KMS-11 (cell line): ENCODE data around the gene MYO18B.

Source experiments
- H2AFZ ChIP-seq: fragments of 200-600 bp; sonication (generic); 2 replicates; pipeline ENCODE4 v1.6.1; 2016; ENCODE audit warnings: antibody characterized with exemption, mixed run types, low read depth
- H3K27ac ChIP-seq: fragments of 200-600 bp; sonication (generic); 2 replicates; pipeline ENCODE4 v1.6.1; 2016; ENCODE audit warnings: mild to moderate bottlenecking, mixed run types
- H3K27me3 ChIP-seq: fragments of 200-600 bp; sonication (generic); 2 replicates; pipeline ENCODE4 v1.6.1; 2017; ENCODE audit warnings: mild to moderate bottlenecking, low read depth, mixed run types, moderate library complexity; ENCODE audit not compliant: insufficient read depth
- H3K36me3 ChIP-seq: fragments of 200-600 bp; sonication (generic); 2 replicates; pipeline ENCODE4 v1.6.1; 2017; ENCODE audit warnings: mild to moderate bottlenecking, mixed run types; ENCODE audit not compliant: insufficient read depth
- H3K4me1 ChIP-seq: fragments of 200-600 bp; sonication (generic); 2 replicates; pipeline ENCODE4 v1.6.1; 2016; ENCODE audit warnings: mild to moderate bottlenecking, low read depth, mixed run types; ENCODE audit not compliant: poor library complexity, severe bottlenecking
- H3K4me2 ChIP-seq: fragments of 200-600 bp; sonication (generic); 2 replicates; pipeline ENCODE4 v1.7.0; 2016; ENCODE audit warnings: mild to moderate bottlenecking, mixed run types
- H3K4me3 ChIP-seq: fragments of 200-600 bp; sonication (generic); IDR thresholded peaks from 2 replicates; pipeline ENCODE4 v1.6.1; 2017; ENCODE audit warnings: low read depth, low read length, mixed read lengths; ENCODE audit not compliant: insufficient read depth
- H3K79me2 ChIP-seq: fragments of 200-600 bp; sonication (generic); 2 replicates; pipeline ENCODE4 v1.6.1; 2016; ENCODE audit warnings: low read depth, mixed run types; ENCODE audit not compliant: insufficient read depth
- H3K9ac ChIP-seq: fragments of 200-600 bp; sonication (generic); 2 replicates; pipeline ENCODE4 v1.6.1; 2016; ENCODE audit warnings: mild to moderate bottlenecking, mixed run types
- H4K20me1 ChIP-seq: fragments of 200-600 bp; sonication (generic); 2 replicates; pipeline ENCODE4 v1.6.1; 2016; ENCODE audit warnings: mild to moderate bottlenecking, mixed run types; ENCODE audit not compliant: insufficient read depth
- TF ChIP-seq, protein P1 (sequence below): fragments of 200-600 bp; sonication (generic); conservative IDR thresholded peaks from 2 replicates; pipeline ENCODE4 v1.6.1; 2017; ENCODE audit warnings: low read depth, mild to moderate bottlenecking, antibody characterized with exemption, low read length, moderate library complexity, mixed read lengths

MYO18B gene

GRCh38 chr22:25750569-25751173 lies 8.7 kb downstream of the MYO18B start:
- H3K9ac ChIP-seq: no peak overlapping the region
- H4K20me1 ChIP-seq: no peaks in the 10 kb centered on the region
- no peak overlapping the region for H3K4me2 ChIP-seq
- no peaks in the 10 kb centered on the region for H3K27me3 ChIP-seq
- H3K79me2 ChIP-seq: no peaks in the 10 kb centered on the region
- no peaks in the 10 kb centered on the region for H3K36me3 ChIP-seq
- TF ChIP-seq, protein P1, sequence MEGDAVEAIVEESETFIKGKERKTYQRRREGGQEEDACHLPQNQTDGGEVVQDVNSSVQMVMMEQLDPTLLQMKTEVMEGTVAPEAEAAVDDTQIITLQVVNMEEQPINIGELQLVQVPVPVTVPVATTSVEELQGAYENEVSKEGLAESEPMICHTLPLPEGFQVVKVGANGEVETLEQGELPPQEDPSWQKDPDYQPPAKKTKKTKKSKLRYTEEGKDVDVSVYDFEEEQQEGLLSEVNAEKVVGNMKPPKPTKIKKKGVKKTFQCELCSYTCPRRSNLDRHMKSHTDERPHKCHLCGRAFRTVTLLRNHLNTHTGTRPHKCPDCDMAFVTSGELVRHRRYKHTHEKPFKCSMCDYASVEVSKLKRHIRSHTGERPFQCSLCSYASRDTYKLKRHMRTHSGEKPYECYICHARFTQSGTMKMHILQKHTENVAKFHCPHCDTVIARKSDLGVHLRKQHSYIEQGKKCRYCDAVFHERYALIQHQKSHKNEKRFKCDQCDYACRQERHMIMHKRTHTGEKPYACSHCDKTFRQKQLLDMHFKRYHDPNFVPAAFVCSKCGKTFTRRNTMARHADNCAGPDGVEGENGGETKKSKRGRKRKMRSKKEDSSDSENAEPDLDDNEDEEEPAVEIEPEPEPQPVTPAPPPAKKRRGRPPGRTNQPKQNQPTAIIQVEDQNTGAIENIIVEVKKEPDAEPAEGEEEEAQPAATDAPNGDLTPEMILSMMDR: no peak
- H3K4me1 ChIP-seq: no peaks in the 10 kb centered on the region
- H3K27ac ChIP-seq: no peak overlapping the region
- H3K4me3 ChIP-seq: no peak overlapping the region
- H2AFZ ChIP-seq: no peak overlapping the region

DNA sequence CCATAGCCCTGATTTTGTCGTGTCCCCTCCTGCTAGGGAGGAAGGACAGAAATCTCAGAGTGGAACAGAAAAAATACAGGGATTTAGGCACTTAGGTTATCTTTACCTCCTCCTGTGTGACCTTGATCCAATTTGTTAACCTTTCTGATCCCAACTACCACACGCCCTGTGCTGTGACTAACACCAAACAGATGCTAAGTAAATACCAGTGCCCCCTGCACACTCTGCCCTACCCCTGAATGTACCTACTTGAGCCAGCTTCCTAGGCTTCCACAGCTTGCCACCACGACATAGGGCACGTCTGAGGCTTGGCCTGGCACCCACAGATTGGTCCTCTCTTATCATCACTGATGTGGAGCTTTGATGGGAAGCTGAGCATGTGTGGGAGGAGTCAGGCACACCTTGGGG lies 9.2 kb downstream of the MYO18B start:
- H3K9ac ChIP-seq: no peak overlapping the region
- H4K20me1 ChIP-seq: no peaks in the 10 kb centered on the region
- H3K79me2 ChIP-seq: no peaks in the 10 kb centered on the region
- H3K36me3 ChIP-seq: no peaks in the 10 kb centered on the region
- H3K4me1 ChIP-seq: no peaks in the 10 kb centered on the region
- no peak overlapping the region for H3K4me2 ChIP-seq
- no peak overlapping the region for H3K4me3 ChIP-seq
- no peaks in the 10 kb centered on the region for H3K27me3 ChIP-seq
- TF ChIP-seq, protein P1: no peak
- no peak overlapping the region for H3K27ac ChIP-seq
- no peak overlapping the region for H2AFZ ChIP-seq

DNA sequence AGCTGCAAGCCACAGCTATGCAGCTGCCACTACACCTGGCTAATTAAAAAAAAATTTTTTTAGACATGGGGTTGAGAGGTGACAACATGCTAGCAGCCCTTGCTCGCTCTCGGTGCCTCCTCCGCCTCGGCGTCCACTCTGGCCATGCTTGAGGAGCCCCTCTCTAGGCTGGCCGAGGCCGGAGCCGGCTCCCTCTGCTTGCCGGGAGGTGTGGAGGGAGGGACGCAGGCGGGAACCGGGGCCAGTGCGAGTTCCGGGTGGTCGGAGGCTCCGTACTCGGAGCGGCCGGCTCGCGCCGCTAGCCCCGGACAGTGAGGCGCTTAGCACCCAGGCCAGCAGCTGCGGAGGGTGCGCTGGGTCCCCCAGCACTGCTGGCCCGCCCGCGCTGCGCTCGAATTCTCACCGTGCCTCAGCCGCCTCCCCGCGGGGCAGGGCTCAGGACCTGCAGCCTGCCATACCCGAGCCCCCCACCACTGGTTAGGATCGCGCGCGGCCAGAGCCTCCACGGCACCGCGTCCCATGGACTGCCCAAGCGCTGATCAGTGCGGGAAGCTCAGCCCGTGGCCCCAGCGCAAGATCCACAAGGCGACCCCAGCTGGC lies 10.7 kb downstream of the MYO18B start:
- Histone ChIP-seq H3K79me2 (no peaks in the 10 kb centered on the region), H3K9ac (no peak overlapping the region), H3K4me2 (no peak overlapping the region), H3K4me3 (no peak overlapping the region), H3K27me3 (no peaks in the 10 kb centered on the region), H3K27ac (no peak overlapping the region), H3K36me3 (no peaks in the 10 kb centered on the region), H2AFZ (no peak overlapping the region), H4K20me1 (no peaks in the 10 kb centered on the region), H3K4me1 (no peaks in the 10 kb centered on the region)
- TF ChIP-seq, protein P1: no peak

- H3K36me3 ChIP-seq: no peaks in the 10 kb centered on the region
- H3K79me2 ChIP-seq: no peaks in the 10 kb centered on the region
- no peak overlapping the region for H2AFZ ChIP-seq
- H3K4me3 ChIP-seq: no peak overlapping the region
- H3K4me2 ChIP-seq: no peak overlapping the region
- no peak overlapping the region for H3K27ac ChIP-seq
- no peaks in the 10 kb centered on the region for H3K4me1 ChIP-seq
- H3K9ac ChIP-seq: no peak overlapping the region
- H3K27me3 ChIP-seq: no peaks in the 10 kb centered on the region
- TF ChIP-seq, protein P1: no peak
- no peaks in the 10 kb centered on the region for H4K20me1 ChIP-seq
Observed at GRCh38 chr22:25753252-25753651, 11.3 kb downstream of the MYO18B start.
